Measurements from ENCODE around the gene HOXA13. TPM values are rescaled to one million over a fixed set of nuclear protein-coding genes. Genes with fewer than 3 reads are reported as not detected.
A peak's percentile ranks its signal among the peaks of the same experiment; 100 is the strongest.

Gene HOXA13
- total RNA-seq, 1 experiment from 2014 or later = 0.35 TPM

DNA sequence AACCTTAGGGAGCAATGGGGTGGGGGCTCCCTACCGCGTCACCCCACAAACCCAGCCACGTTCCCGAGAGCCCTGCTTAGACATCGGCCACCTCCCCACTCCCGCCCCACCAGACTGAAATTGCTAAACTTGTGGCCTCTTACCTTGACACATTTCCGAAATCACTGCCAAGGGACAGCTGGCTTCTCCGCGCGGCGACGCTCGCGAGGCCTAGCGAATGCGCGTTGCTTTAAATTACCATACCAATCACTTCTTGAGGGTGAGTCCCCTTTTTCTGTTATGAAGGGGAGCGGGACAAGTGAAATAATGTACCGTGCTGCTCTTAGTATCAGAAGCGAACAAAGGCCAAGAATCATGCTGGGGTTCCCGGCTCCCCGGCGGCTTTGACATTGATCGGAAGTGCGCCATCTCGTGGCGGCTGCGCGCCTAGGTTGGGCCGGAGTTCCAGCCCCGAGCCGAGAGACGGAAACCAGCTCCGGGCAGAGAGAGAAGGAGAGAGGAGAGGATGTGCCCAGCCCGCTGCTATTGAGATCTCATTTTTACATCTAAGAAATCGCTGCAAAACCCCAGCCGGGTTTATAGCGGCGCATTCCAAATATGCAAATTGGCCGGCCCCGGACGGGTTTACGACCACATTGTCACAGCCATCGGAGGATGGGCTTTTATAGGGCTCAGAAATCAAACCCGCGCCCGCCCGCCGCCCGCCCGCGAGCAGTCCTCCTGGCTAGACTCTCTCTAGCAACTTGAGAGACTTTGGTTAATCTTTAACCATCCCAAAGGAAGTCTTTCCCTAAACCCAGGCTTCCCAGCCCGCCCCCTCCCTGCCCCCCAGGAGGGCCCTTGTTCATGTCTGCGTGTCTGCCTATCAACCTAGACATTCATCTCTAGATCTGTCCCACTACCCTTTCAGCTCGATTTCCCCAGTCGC is 20.1 kb downstream of the HOXA13 start:
- no peak for TF ChIP-seq EZH2 (IDR thresholded peaks at IDR 0.05; ENCODE audit: low read depth)
- TF ChIP-seq, protein P1, sequence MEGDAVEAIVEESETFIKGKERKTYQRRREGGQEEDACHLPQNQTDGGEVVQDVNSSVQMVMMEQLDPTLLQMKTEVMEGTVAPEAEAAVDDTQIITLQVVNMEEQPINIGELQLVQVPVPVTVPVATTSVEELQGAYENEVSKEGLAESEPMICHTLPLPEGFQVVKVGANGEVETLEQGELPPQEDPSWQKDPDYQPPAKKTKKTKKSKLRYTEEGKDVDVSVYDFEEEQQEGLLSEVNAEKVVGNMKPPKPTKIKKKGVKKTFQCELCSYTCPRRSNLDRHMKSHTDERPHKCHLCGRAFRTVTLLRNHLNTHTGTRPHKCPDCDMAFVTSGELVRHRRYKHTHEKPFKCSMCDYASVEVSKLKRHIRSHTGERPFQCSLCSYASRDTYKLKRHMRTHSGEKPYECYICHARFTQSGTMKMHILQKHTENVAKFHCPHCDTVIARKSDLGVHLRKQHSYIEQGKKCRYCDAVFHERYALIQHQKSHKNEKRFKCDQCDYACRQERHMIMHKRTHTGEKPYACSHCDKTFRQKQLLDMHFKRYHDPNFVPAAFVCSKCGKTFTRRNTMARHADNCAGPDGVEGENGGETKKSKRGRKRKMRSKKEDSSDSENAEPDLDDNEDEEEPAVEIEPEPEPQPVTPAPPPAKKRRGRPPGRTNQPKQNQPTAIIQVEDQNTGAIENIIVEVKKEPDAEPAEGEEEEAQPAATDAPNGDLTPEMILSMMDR (conservative IDR thresholded peaks at IDR 0.05) = peak; percentile 96
- H4K20me1 ChIP-seq (ENCODE audit: insufficient read depth) = no peaks in the 10 kb centered on the region
- no TSS peak for BruUV-seq (replicated peaks)
- no peak overlapping the region for H3K4me3 ChIP-seq
- intact Hi-C loops (cut with micrococcal nuclease; ENCODE audit: unreplicated experiment) = loop anchor here (5.0 kb wide), 1 partner anchor 1287 kb away; no protein-coding TSS in a partner anchor
- H3K4me2 ChIP-seq = peak overlapping the region; percentile 43; the same call in 1 of the 2 replicates
- H3K9me3 ChIP-seq (ENCODE audit: insufficient read depth, low read depth) = no peaks in the 10 kb centered on the region
- ChIA-PET POLR2A (ENCODE audit: unreplicated experiment) (no interaction called here), CTCF (interaction anchor here (0.7 to 1.1 kb wide), 3 partner anchors 19 to 423 kb away, joined by 3 to 12 read pairs (median 3); no protein-coding TSS in a partner anchor)
- H3K79me2 ChIP-seq (ENCODE audit: low read depth) = no peaks in the 10 kb centered on the region
- H3K27me3 ChIP-seq (ENCODE audit: insufficient read depth, low read depth) = no peaks in the 10 kb centered on the region
- peaks cover 12% of the 10 kb centered on the region; the same call in 1 of the 2 replicates for H3F3A ChIP-seq (ENCODE audit: insufficient read depth, low read depth)
- peaks cover 9% of the 10 kb centered on the region for H3K4me1 ChIP-seq (replicated peaks; ENCODE audit: insufficient read depth)
- no peak overlapping the region for H2AFZ ChIP-seq
- H3K36me3 ChIP-seq (ENCODE audit: low read depth) = no peaks in the 10 kb centered on the region
- peak in 1 of 2 experiments; percentile 62 for DNase-seq
- H3K9me2 ChIP-seq (ENCODE audit: insufficient read depth) = no peaks in the 10 kb centered on the region
- H3K27ac ChIP-seq = no peak overlapping the region

DNA sequence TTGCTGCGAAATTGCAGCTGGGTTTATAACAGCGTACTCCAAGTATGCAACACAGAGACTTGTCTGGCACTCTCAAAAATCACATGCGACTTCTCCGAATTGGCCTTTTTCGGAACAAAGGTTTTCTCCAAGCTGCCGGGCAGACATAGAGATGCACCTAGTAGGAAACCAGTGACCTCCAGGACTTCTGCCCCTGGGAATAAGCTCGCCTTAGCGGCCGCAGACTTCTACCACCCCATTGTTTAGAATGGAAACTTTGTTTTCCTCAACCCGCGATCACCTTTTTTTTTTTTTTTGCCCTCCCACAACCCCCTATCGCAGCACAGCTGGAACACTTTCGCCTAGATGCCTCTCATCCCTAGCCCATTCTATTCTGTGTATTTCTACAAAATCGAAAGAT is 20.9 kb downstream of the HOXA13 start:
- ChIA-PET CTCF (interaction anchor here (0.5 to 1.1 kb wide), 4 partner anchors 18 to 807 kb away, joined by 3 to 12 read pairs (median 3); no protein-coding TSS in a partner anchor), POLR2A (ENCODE audit: unreplicated experiment) (no interaction called here)

DNA sequence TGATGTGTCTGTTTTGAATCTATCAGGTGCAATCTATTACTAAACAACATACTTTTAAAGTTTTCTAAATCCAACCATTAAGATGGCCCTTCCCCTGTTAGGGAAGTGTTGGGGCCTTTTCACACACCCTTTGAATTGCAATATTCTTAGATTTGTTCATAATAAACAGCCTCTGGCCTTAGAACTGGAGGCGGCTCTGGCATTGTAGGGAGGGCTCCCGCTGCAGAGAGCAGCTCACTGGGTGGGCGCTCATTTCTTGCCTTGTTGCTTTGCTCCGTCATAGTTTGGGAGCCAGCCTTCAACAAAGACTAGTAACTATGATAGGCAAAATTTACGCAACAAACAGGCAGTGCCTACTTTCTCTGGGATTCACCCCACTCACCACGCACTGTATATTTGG is 21.5 kb downstream of the HOXA13 start:
- BruUV-seq (replicated peaks) = no TSS peak
- no peak for DNase-seq
- Histone ChIP-seq H3K36me3 (ENCODE audit: low read depth) (no peaks in the 10 kb centered on the region), H3K9me2 (ENCODE audit: insufficient read depth) (no peaks in the 10 kb centered on the region), H3K4me1 (replicated peaks; ENCODE audit: insufficient read depth) (peaks cover 3% of the 10 kb centered on the region), H4K20me1 (ENCODE audit: insufficient read depth) (no peaks in the 10 kb centered on the region), H3F3A (ENCODE audit: insufficient read depth, low read depth) (peaks cover 12% of the 10 kb centered on the region; the same call in 1 of the 2 replicates), H3K27ac (no peak overlapping the region), H3K4me3 (no peak overlapping the region), H2AFZ (no peak overlapping the region), H3K79me2 (ENCODE audit: low read depth) (no peaks in the 10 kb centered on the region), H3K9me3 (ENCODE audit: insufficient read depth, low read depth) (no peaks in the 10 kb centered on the region), H3K4me2 (no peak overlapping the region), H3K27me3 (ENCODE audit: insufficient read depth, low read depth) (no peaks in the 10 kb centered on the region)
- CTCF ChIA-PET = interaction anchor here (0.5 to 0.7 kb wide), 2 partner anchors 113 to 806 kb away, joined by 3 read pairs; no protein-coding TSS in a partner anchor
- no peak for TF ChIP-seq EZH2 (IDR thresholded peaks at IDR 0.05; ENCODE audit: low read depth)
- TF ChIP-seq, protein P1 (conservative IDR thresholded peaks at IDR 0.05) = no peak
- POLR2A ChIA-PET (ENCODE audit: unreplicated experiment) = no interaction called here
- intact Hi-C loops (cut with micrococcal nuclease; ENCODE audit: unreplicated experiment) = no loop called here

More for the DNA sequence above, 20.9 kb downstream of the HOXA13 start:
- H3F3A ChIP-seq (ENCODE audit: insufficient read depth, low read depth) = peaks cover 12% of the 10 kb centered on the region; the same call in 1 of the 2 replicates
- H3K27me3 ChIP-seq (ENCODE audit: insufficient read depth, low read depth) = no peaks in the 10 kb centered on the region
- no peak overlapping the region for H3K4me3 ChIP-seq
- no peaks in the 10 kb centered on the region for H4K20me1 ChIP-seq (ENCODE audit: insufficient read depth)
- peaks cover 7% of the 10 kb centered on the region for H3K4me1 ChIP-seq (replicated peaks; ENCODE audit: insufficient read depth)
- H3K4me2 ChIP-seq = no peak overlapping the region
- no peaks in the 10 kb centered on the region for H3K9me2 ChIP-seq (ENCODE audit: insufficient read depth)
- H3K79me2 ChIP-seq (ENCODE audit: low read depth) = no peaks in the 10 kb centered on the region
- BruUV-seq (replicated peaks) = no TSS peak
- H3K9me3 ChIP-seq (ENCODE audit: insufficient read depth, low read depth) = no peaks in the 10 kb centered on the region
- H2AFZ ChIP-seq = no peak overlapping the region
- no peak for DNase-seq
- intact Hi-C loops (cut with micrococcal nuclease; ENCODE audit: unreplicated experiment) = no loop called here
- H3K27ac ChIP-seq = no peak overlapping the region
- H3K36me3 ChIP-seq (ENCODE audit: low read depth) = no peaks in the 10 kb centered on the region
- TF ChIP-seq, protein P1 (conservative IDR thresholded peaks at IDR 0.05) = no peak
- no peak for TF ChIP-seq EZH2 (IDR thresholded peaks at IDR 0.05; ENCODE audit: low read depth)
